ENCODE data around the gene CCL5. TPM values are rescaled to one million over a fixed set of nuclear protein-coding genes. Genes with fewer than 3 reads are reported as not detected.

CCL5 gene
- not detected in 2 replicates for total RNA-seq

GRCh38 chr17:35879773-35880654, at the start of gene CCL5:
Gene CCL5, minus strand, starts transcription at chr17:35880360.

GRCh38 chr17:35868737-35869136, 11.4 kb downstream of the CCL5 start, which contains the start of gene HEATR9:
Gene HEATR9, minus strand, starts transcription at chr17:35868891. Its CDS starts 149 bp downstream, at chr17:35868742.

Other genes starting within 250 kb of the CCL5 start
- gene RASL10B, start 148.7 kb downstream of the CCL5 start, total RNA-seq, result 0.35 and 0.60 TPM in 2 replicates
- gene GAS2L2, start 127.1 kb downstream of the CCL5 start, total RNA-seq, result 0.14 TPM in 1 of 2 replicates, not detected in the other
- gene C17orf50, start 119.5 kb downstream of the CCL5 start, total RNA-seq, result not detected in 2 replicates
- 47.8 and 64.9 TPM in 2 replicates for gene MMP28, start 84.7 kb downstream of the CCL5 start, total RNA-seq
- 19.7 and 35.0 TPM in 2 replicates for gene TAF15, start 70.9 kb downstream of the CCL5 start, total RNA-seq
- gene HEATR9, start 11.5 kb downstream of the CCL5 start, total RNA-seq, result not detected in 2 replicates
- 3.1 and 4.6 TPM in 2 replicates for gene RDM1, start 50.4 kb upstream of the CCL5 start, total RNA-seq
- gene LYZL6, start 63.4 kb upstream of the CCL5 start, total RNA-seq, result not detected in 2 replicates
- not detected in 2 replicates for gene CCL16, start 101.1 kb upstream of the CCL5 start, total RNA-seq
- not detected in 2 replicates for gene CCL14, start 106.4 kb upstream of the CCL5 start, total RNA-seq
- not detected in 2 replicates for gene CCL15, start 121.2 kb upstream of the CCL5 start, total RNA-seq
- not detected in 2 replicates for gene CCL23, start 137.6 kb upstream of the CCL5 start, total RNA-seq
- not detected in 2 replicates for gene CCL18, start 183.9 kb upstream of the CCL5 start, total RNA-seq
- gene CCL3, start 209.8 kb upstream of the CCL5 start, total RNA-seq, result not detected in 2 replicates
- not detected in 2 replicates for gene CCL4, start 223.5 kb upstream of the CCL5 start, total RNA-seq